Measurements from ENCODE around the gene ITGBL1.
"Not testable (repeated sequence)": the region's sequence is repeated elsewhere in the genome, so short reads cannot be mapped to it uniquely, and the experiment has no call there.

Gene ITGBL1

GRCh38 chr13:101529422-101529821 is 76.9 kb downstream of the ITGBL1 start:
- CTCF ChIA-PET = no interaction called here
- TF ChIP-seq ELF4 (IDR thresholded peaks at IDR 0.05) (no peak), FOXA1 (IDR thresholded peaks at IDR 0.05) (no peak), NFRKB (IDR thresholded peaks at IDR 0.05) (no peak), FOXK2 (IDR thresholded peaks at IDR 0.05) (no peak), CTBP1 (IDR thresholded peaks at IDR 0.05; ENCODE audit: borderline replicate concordance) (no peak), ZNF384 (IDR thresholded peaks at IDR 0.05) (no peak), SUZ12 (IDR thresholded peaks at IDR 0.05) (no peak), LEF1 (IDR thresholded peaks at IDR 0.05; ENCODE audit: borderline replicate concordance) (no peak), L3MBTL2 (conservative IDR thresholded peaks at IDR 0.05) (no peak), ARNT (IDR thresholded peaks at IDR 0.05) (no peak), BHLHE40 (IDR thresholded peaks at IDR 0.05; ENCODE audit: borderline replicate concordance) (no peak), FOXM1 (IDR thresholded peaks at IDR 0.05; ENCODE audit: borderline replicate concordance) (no peak)
- TF ChIP-seq, protein P1, sequence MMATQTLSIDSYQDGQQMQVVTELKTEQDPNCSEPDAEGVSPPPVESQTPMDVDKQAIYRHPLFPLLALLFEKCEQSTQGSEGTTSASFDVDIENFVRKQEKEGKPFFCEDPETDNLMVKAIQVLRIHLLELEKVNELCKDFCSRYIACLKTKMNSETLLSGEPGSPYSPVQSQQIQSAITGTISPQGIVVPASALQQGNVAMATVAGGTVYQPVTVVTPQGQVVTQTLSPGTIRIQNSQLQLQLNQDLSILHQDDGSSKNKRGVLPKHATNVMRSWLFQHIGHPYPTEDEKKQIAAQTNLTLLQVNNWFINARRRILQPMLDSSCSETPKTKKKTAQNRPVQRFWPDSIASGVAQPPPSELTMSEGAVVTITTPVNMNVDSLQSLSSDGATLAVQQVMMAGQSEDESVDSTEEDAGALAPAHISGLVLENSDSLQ (IDR thresholded peaks at IDR 0.05) = no peak
- POLR2A ChIA-PET = no interaction called here
- DNase-seq (ENCODE audit: extremely low spot score) = no peak

DNA sequence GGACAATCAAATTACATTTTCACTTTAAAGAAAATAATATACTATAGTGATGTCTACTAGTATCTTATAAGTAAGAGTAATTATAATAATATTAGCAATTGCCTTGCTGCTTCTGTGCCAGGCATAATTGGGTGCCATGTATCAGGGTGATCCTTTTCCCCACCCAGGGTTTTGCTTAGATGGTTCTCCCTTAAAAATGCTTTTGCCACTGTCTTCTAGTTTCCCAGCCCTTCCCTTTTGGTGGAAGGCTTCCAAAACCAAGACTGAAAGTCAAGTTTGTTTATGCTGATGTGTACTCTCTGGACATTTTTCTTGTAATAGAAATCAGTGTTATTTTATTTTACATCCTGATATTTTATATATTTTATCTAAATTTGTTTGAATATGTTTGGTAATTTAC is 77.8 kb downstream of the ITGBL1 start:
- ChIA-PET POLR2A (no interaction called here), CTCF (no interaction called here)
- TF ChIP-seq HDGF (IDR thresholded peaks at IDR 0.05; ENCODE audit: borderline replicate concordance) (no peak), SP1 (IDR thresholded peaks at IDR 0.05) (no peak), FOXK2 (IDR thresholded peaks at IDR 0.05) (no peak), ZNF384 (IDR thresholded peaks at IDR 0.05) (no peak), LEF1 (IDR thresholded peaks at IDR 0.05; ENCODE audit: borderline replicate concordance) (no peak)
- no peak for DNase-seq (ENCODE audit: extremely low spot score)

- TF ChIP-seq SUZ12 (IDR thresholded peaks at IDR 0.05) = no peak
- no peak for TF ChIP-seq L3MBTL2 (conservative IDR thresholded peaks at IDR 0.05)
- no peak for TF ChIP-seq BHLHE40 (IDR thresholded peaks at IDR 0.05; ENCODE audit: borderline replicate concordance)
- TF ChIP-seq LEF1 (IDR thresholded peaks at IDR 0.05; ENCODE audit: borderline replicate concordance) = no peak
- TF ChIP-seq CTBP1 (IDR thresholded peaks at IDR 0.05; ENCODE audit: borderline replicate concordance) = no peak
- no peak for TF ChIP-seq ZNF384 (IDR thresholded peaks at IDR 0.05)
- TF ChIP-seq, protein P1 (IDR thresholded peaks at IDR 0.05) = no peak
- TF ChIP-seq NFRKB (IDR thresholded peaks at IDR 0.05) = no peak
- no peak for TF ChIP-seq SP1 (IDR thresholded peaks at IDR 0.05)
- no peak for TF ChIP-seq HDGF (IDR thresholded peaks at IDR 0.05; ENCODE audit: borderline replicate concordance)
- TF ChIP-seq FOXM1 (IDR thresholded peaks at IDR 0.05; ENCODE audit: borderline replicate concordance) = no peak
- no peak for TF ChIP-seq FOXK2 (IDR thresholded peaks at IDR 0.05)
- TF ChIP-seq ARNT (IDR thresholded peaks at IDR 0.05) = no peak
- no peak for TF ChIP-seq TARDBP (IDR thresholded peaks at IDR 0.05)
- TF ChIP-seq FOXA1 (IDR thresholded peaks at IDR 0.05) = no peak
- no peak for TF ChIP-seq ELF4 (IDR thresholded peaks at IDR 0.05)
- POLR2A ChIA-PET = no interaction called here
- CTCF ChIA-PET = no interaction called here
- no peak for DNase-seq (ENCODE audit: extremely low spot score)
Observed at GRCh38 chr13:101535192-101535746, 82.8 kb downstream of the ITGBL1 start.

GRCh38 chr13:101536079-101536478 is 83.6 kb downstream of the ITGBL1 start:
- no peak for TF ChIP-seq NFRKB (IDR thresholded peaks at IDR 0.05)
- TF ChIP-seq SP1 (IDR thresholded peaks at IDR 0.05) = no peak
- no peak for TF ChIP-seq CTBP1 (IDR thresholded peaks at IDR 0.05; ENCODE audit: borderline replicate concordance)
- no peak for TF ChIP-seq FOXA1 (IDR thresholded peaks at IDR 0.05)
- POLR2A ChIA-PET = no interaction called here

GRCh38 chr13:101544544-101544943 is 92.1 kb downstream of the ITGBL1 start:
- CTCF ChIA-PET; DNase-seq (ENCODE audit: extremely low spot score); POLR2A ChIA-PET: not testable (repeated sequence)

More at GRCh38 chr13:101536079-101536478, 83.6 kb downstream of the ITGBL1 start:
- DNase-seq (ENCODE audit: extremely low spot score) = no peak
- CTCF ChIA-PET = no interaction called here

GRCh38 chr13:101544979-101545378 is 92.5 kb downstream of the ITGBL1 start:
- ChIA-PET POLR2A (no interaction called here), CTCF (no interaction called here)
- no peak for TF ChIP-seq LEF1 (IDR thresholded peaks at IDR 0.05; ENCODE audit: borderline replicate concordance)
- no peak for TF ChIP-seq ELF4 (IDR thresholded peaks at IDR 0.05)
- TF ChIP-seq BHLHE40 (IDR thresholded peaks at IDR 0.05; ENCODE audit: borderline replicate concordance) = no peak
- TF ChIP-seq, protein P1 (IDR thresholded peaks at IDR 0.05) = no peak
- TF ChIP-seq FOXK2 (IDR thresholded peaks at IDR 0.05) = no peak
- TF ChIP-seq ARNT (IDR thresholded peaks at IDR 0.05) = no peak
- no peak for TF ChIP-seq L3MBTL2 (conservative IDR thresholded peaks at IDR 0.05)
- no peak for TF ChIP-seq SP1 (IDR thresholded peaks at IDR 0.05)
- no peak for DNase-seq (ENCODE audit: extremely low spot score)

DNA sequence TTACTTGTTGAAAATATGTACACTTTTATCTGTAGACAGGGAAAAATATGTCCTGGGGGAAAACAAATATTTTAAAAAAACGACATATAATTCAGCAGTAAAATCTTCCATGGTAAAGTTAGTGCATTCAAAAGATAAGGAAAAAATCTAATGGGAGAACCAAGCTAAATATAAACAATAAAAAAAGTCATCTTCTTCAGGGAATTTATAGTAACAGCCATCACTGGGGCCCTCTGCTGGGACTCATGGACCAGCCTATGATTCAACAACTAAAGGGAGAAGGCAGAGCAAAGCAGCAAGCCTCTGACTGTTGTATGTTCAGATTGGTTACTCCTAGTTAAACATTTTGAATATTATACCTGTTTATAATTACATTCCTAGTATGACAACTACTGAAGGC is 93.0 kb downstream of the ITGBL1 start:
- ChIA-PET POLR2A (no interaction called here), CTCF (no interaction called here)
- TF ChIP-seq ZNF384 (IDR thresholded peaks at IDR 0.05) = no peak
- no peak for TF ChIP-seq FOXK2 (IDR thresholded peaks at IDR 0.05)
- TF ChIP-seq, protein P1 (IDR thresholded peaks at IDR 0.05) = no peak
- TF ChIP-seq NFRKB (IDR thresholded peaks at IDR 0.05) = no peak
- TF ChIP-seq LEF1 (IDR thresholded peaks at IDR 0.05; ENCODE audit: borderline replicate concordance) = no peak
- no peak for TF ChIP-seq FOXM1 (IDR thresholded peaks at IDR 0.05; ENCODE audit: borderline replicate concordance)
- no peak for TF ChIP-seq CTBP1 (IDR thresholded peaks at IDR 0.05; ENCODE audit: borderline replicate concordance)
- no peak for TF ChIP-seq ARNT (IDR thresholded peaks at IDR 0.05)
- TF ChIP-seq SP1 (IDR thresholded peaks at IDR 0.05) = no peak
- TF ChIP-seq ELF4 (IDR thresholded peaks at IDR 0.05) = no peak
- no peak for TF ChIP-seq FOXA1 (IDR thresholded peaks at IDR 0.05)
- no peak for TF ChIP-seq TARDBP (IDR thresholded peaks at IDR 0.05)
- DNase-seq (ENCODE audit: extremely low spot score) = no peak
